Activated CD8-positive, alpha-beta memory T cell treated with anti-CD3 and anti-CD28 coated beads, Interleukin-2, amount 10 ng/mL, durations not matched to agents 7 days and 5 days (primary cell): ENCODE measurements around the gene TGFB3. TPM values are rescaled to one million over a fixed set of nuclear protein-coding genes. Genes with fewer than 3 reads are reported as not detected.

Source experiments
- ATAC-seq: fragments of 150-1000 bp; cut with Tn5 transposase; one replicate; pipeline ENCODE4 v1.10.0; 2021; ENCODE audit warnings: moderate library complexity
- CTCF ChIA-PET: fragments of 350-600 bp; sonication (Branson Sonifier 250); formaldehyde crosslinking; loops from one replicate; lab custom pipeline; 2021; ENCODE audit warnings: antibody characterized with exemption; lab: Charles Lee
- DNase-seq: peaks from one replicate; pipeline ENCODE4 v3.0.0-alpha.2; 2020
- H3K27ac Mint-ChIP-seq: one replicate; pipeline ENCODE4 v1.8.0; 2021; ENCODE audit warnings: mild to moderate bottlenecking, mixed read lengths
- H3K27me3 Mint-ChIP-seq: one replicate; pipeline ENCODE4 v1.8.0; 2021; ENCODE audit warnings: mixed read lengths
- H3K36me3 Mint-ChIP-seq: one replicate; pipeline ENCODE4 v1.8.0; 2021; ENCODE audit warnings: mild to moderate bottlenecking, mixed read lengths
- H3K4me1 Mint-ChIP-seq: one replicate; pipeline ENCODE4 v1.8.0; 2021; ENCODE audit warnings: mixed read lengths
- H3K4me3 Mint-ChIP-seq: one replicate; pipeline ENCODE4 v1.8.0; 2021; ENCODE audit warnings: mild to moderate bottlenecking, moderate library complexity, mixed read lengths
- H3K9me3 Mint-ChIP-seq: one replicate; pipeline ENCODE4 v1.8.0; 2022; ENCODE audit warnings: low read depth, mixed read lengths
- total RNA-seq, 2 experiments: library from RNA; stranded (reverse); gene quantifications; one replicate each; pipeline ENCODE4 v1.2.3, GENCODE V29; 2021

Gene TGFB3
- total RNA-seq, 2 experiments from 2014 or later = 1.4 to 2.1 TPM

GRCh38 chr14:75983019-75983358 lies 1.2 kb upstream of the TGFB3 start:
- H3K36me3 Mint-ChIP-seq = no peaks in the 10 kb centered on the region
- DNase-seq (no peak), ATAC-seq (peak; percentile 1)
- H3K27me3 Mint-ChIP-seq = peaks cover 3% of the 10 kb centered on the region
- H3K4me3 Mint-ChIP-seq = peak overlapping the region; percentile 79
- H3K4me1 Mint-ChIP-seq = peaks cover 42% of the 10 kb centered on the region
- H3K27ac Mint-ChIP-seq = no peak overlapping the region
- CTCF ChIA-PET = interaction anchor here (0.6 to 10.6 kb wide), 24 partner anchors 10 to 422 kb away, joined by 3 to 187 read pairs (median 5); partner anchors contain the start of genes ERG28, FLVCR2 and TTLL5
- no peaks in the 10 kb centered on the region for H3K9me3 Mint-ChIP-seq

- H3K4me1 Mint-ChIP-seq = peaks cover 42% of the 10 kb centered on the region
- DNase-seq (peak; percentile 79), ATAC-seq (peak; percentile 74)
- peak overlapping the region; percentile 79 for H3K4me3 Mint-ChIP-seq
- H3K27ac Mint-ChIP-seq = peak overlapping the region; percentile 78
- no peaks in the 10 kb centered on the region for H3K36me3 Mint-ChIP-seq
- no peaks in the 10 kb centered on the region for H3K9me3 Mint-ChIP-seq
- peaks cover 3% of the 10 kb centered on the region for H3K27me3 Mint-ChIP-seq
- CTCF ChIA-PET = interaction anchor here (0.6 to 10.6 kb wide), 24 partner anchors 10 to 421 kb away, joined by 3 to 187 read pairs (median 5); partner anchors contain the start of genes ERG28, FLVCR2 and TTLL5
These were observed 647 bp upstream of the TGFB3 start for GRCh38 chr14:75982266-75983018.

GRCh38 chr14:75980856-75981255 lies 939 bp downstream of the TGFB3 start:
- peaks cover 3% of the 10 kb centered on the region for H3K27me3 Mint-ChIP-seq
- ATAC-seq (no peak), DNase-seq (no peak)
- peaks cover 34% of the 10 kb centered on the region for H3K4me1 Mint-ChIP-seq
- H3K36me3 Mint-ChIP-seq = no peaks in the 10 kb centered on the region
- no peak overlapping the region for H3K27ac Mint-ChIP-seq
- peak overlapping the region; percentile 79 for H3K4me3 Mint-ChIP-seq
- CTCF ChIA-PET = interaction anchor here (0.9 to 10.6 kb wide), 6 partner anchors 13 to 403 kb away, joined by 3 to 187 read pairs (median 28); partner anchors contain the start of gene FLVCR2
- no peaks in the 10 kb centered on the region for H3K9me3 Mint-ChIP-seq

- Mint-ChIP-seq H3K27ac (no peak overlapping the region), H3K9me3 (no peaks in the 10 kb centered on the region), H3K4me3 (no peak overlapping the region)
These were observed 1.9 kb downstream of the TGFB3 start for GRCh38 chr14:75979648-75980565.

GRCh38 chr14:75979071-75979571 lies 2.7 kb downstream of the TGFB3 start:
- H3K4me3 Mint-ChIP-seq = no peak overlapping the region
- H3K36me3 Mint-ChIP-seq = no peaks in the 10 kb centered on the region
- H3K9me3 Mint-ChIP-seq = no peaks in the 10 kb centered on the region
- H3K27me3 Mint-ChIP-seq = peaks cover 3% of the 10 kb centered on the region
- DNase-seq = no peak
- no peak overlapping the region for H3K27ac Mint-ChIP-seq
- no peak for ATAC-seq
- CTCF ChIA-PET = interaction anchor here (0.8 to 10.6 kb wide), 7 partner anchors 10 to 402 kb away, joined by 3 to 187 read pairs (median 6); partner anchors contain the start of gene FLVCR2
- H3K4me1 Mint-ChIP-seq = peaks cover 31% of the 10 kb centered on the region

More at GRCh38 chr14:75979648-75980565, 1.9 kb downstream of the TGFB3 start:
- H3K36me3 Mint-ChIP-seq = no peaks in the 10 kb centered on the region
- H3K4me1 Mint-ChIP-seq = peaks cover 31% of the 10 kb centered on the region
- H3K27me3 Mint-ChIP-seq = peaks cover 3% of the 10 kb centered on the region
- no peak for ATAC-seq
- CTCF ChIA-PET = interaction anchor here (0.7 to 10.6 kb wide), 9 partner anchors 10 to 402 kb away, joined by 3 to 187 read pairs (median 4); partner anchors contain the start of gene FLVCR2
- DNase-seq = no peak

- peak overlapping the region; percentile 17 for H3K27ac Mint-ChIP-seq
- no peaks in the 10 kb centered on the region for H3K9me3 Mint-ChIP-seq
- peaks cover 31% of the 10 kb centered on the region for H3K4me1 Mint-ChIP-seq
- ATAC-seq = no peak
- CTCF ChIA-PET = interaction anchor here (0.9 to 10.6 kb wide), 4 partner anchors 71 to 645 kb away, joined by 3 to 187 read pairs (median 83); partner anchors contain the start of gene FLVCR2
- H3K27me3 Mint-ChIP-seq = peaks cover 3% of the 10 kb centered on the region
- DNase-seq = peak; percentile 43
- H3K36me3 Mint-ChIP-seq = no peaks in the 10 kb centered on the region
- no peak overlapping the region for H3K4me3 Mint-ChIP-seq
These were observed 3.5 kb downstream of the TGFB3 start for GRCh38 chr14:75978249-75978731.

GRCh38 chr14:75977582-75977943 lies 4.2 kb downstream of the TGFB3 start:
- DNase-seq (no peak), ATAC-seq (no peak)
- H3K27me3 Mint-ChIP-seq = no peaks in the 10 kb centered on the region
- H3K9me3 Mint-ChIP-seq = no peaks in the 10 kb centered on the region
- H3K4me1 Mint-ChIP-seq = peaks cover 27% of the 10 kb centered on the region
- no peak overlapping the region for H3K27ac Mint-ChIP-seq
- CTCF ChIA-PET = interaction anchor here (0.9 to 1.8 kb wide), 3 partner anchors 8 to 644 kb away, joined by 3 to 5 read pairs (median 3); partner anchors contain the start of gene IFT43
- no peak overlapping the region for H3K4me3 Mint-ChIP-seq
- no peaks in the 10 kb centered on the region for H3K36me3 Mint-ChIP-seq

GRCh38 chr14:75976826-75977581 lies 4.8 kb downstream of the TGFB3 start:
- no peak overlapping the region for H3K27ac Mint-ChIP-seq
- H3K4me1 Mint-ChIP-seq = peaks cover 27% of the 10 kb centered on the region
- no peaks in the 10 kb centered on the region for H3K27me3 Mint-ChIP-seq
- H3K36me3 Mint-ChIP-seq = no peaks in the 10 kb centered on the region
- ATAC-seq = no peak
- CTCF ChIA-PET = interaction anchor here (1.3 to 4.1 kb wide), 3 partner anchors 9 to 267 kb away, joined by 3 to 24 read pairs (median 5); partner anchors contain the start of gene IFT43
- no peak overlapping the region for H3K4me3 Mint-ChIP-seq
- H3K9me3 Mint-ChIP-seq = no peaks in the 10 kb centered on the region
- DNase-seq = no peak

GRCh38 chr14:75972801-75973421 lies 8.9 kb downstream of the TGFB3 start:
- H3K36me3 Mint-ChIP-seq = no peaks in the 10 kb centered on the region
- ATAC-seq (no peak), DNase-seq (no peak)
- CTCF ChIA-PET = interaction anchor here (2.2 kb wide), 1 partner anchor 66 kb away, joined by 7 read pairs; no protein-coding TSS in a partner anchor
- H3K27me3 Mint-ChIP-seq = no peaks in the 10 kb centered on the region
- no peaks in the 10 kb centered on the region for H3K4me1 Mint-ChIP-seq
- H3K9me3 Mint-ChIP-seq = no peaks in the 10 kb centered on the region
- no peak overlapping the region for H3K4me3 Mint-ChIP-seq
- H3K27ac Mint-ChIP-seq = no peak overlapping the region

GRCh38 chr14:75971509-75971908 lies 10.3 kb downstream of the TGFB3 start:
- no peak for DNase-seq
- CTCF ChIA-PET = interaction anchor here (1.4 kb wide), 1 partner anchor 11 kb away, joined by 5 read pairs; no protein-coding TSS in a partner anchor
- Mint-ChIP-seq H3K36me3 (no peaks in the 10 kb centered on the region), H3K4me3 (no peak overlapping the region), H3K27ac (no peak overlapping the region), H3K27me3 (no peaks in the 10 kb centered on the region), H3K4me1 (no peaks in the 10 kb centered on the region), H3K9me3 (no peaks in the 10 kb centered on the region)
- no peak for ATAC-seq

GRCh38 chr14:75970989-75971388 lies 10.8 kb downstream of the TGFB3 start:
- Mint-ChIP-seq H3K27ac (no peak overlapping the region), H3K4me1 (no peaks in the 10 kb centered on the region), H3K9me3 (no peaks in the 10 kb centered on the region), H3K27me3 (no peaks in the 10 kb centered on the region), H3K4me3 (no peak overlapping the region), H3K36me3 (no peaks in the 10 kb centered on the region)
- CTCF ChIA-PET = interaction anchor here (1.4 kb wide), 1 partner anchor 12 kb away, joined by 5 read pairs; no protein-coding TSS in a partner anchor
- no peak for ATAC-seq
- DNase-seq = no peak

- Mint-ChIP-seq H3K4me1 (no peaks in the 10 kb centered on the region), H3K9me3 (no peaks in the 10 kb centered on the region), H3K27ac (no peak overlapping the region), H3K36me3 (no peaks in the 10 kb centered on the region), H3K4me3 (no peak overlapping the region), H3K27me3 (no peaks in the 10 kb centered on the region)
- DNase-seq (no peak), ATAC-seq (no peak)
- CTCF ChIA-PET = interaction anchor here (1.1 kb wide), 1 partner anchor 9 kb away, joined by 3 read pairs; no protein-coding TSS in a partner anchor
These were observed 11.9 kb downstream of the TGFB3 start for GRCh38 chr14:75969891-75970290.
